Testis (tissue), 3 donors: ENCODE data around the gene RBFOX1. TPM values are rescaled to one million over a fixed set of nuclear protein-coding genes. Genes with fewer than 3 reads are reported as not detected.
"Not testable (repeated sequence)": the region's sequence is repeated elsewhere in the genome, so short reads cannot be mapped to it uniquely, and the experiment has no call there.

Experiments used
- DNase-seq: peaks from one replicate; pipeline ENCODE4 v3.0.0-alpha.2; 2019
- H3K27ac ChIP-seq, 2 donors: fragments of 200-600 bp; sonication (generic); one replicate each; pipeline ENCODE4 v1.5.1; 2019
- H3K27me3 ChIP-seq: fragments of 200-600 bp; sonication (generic); one replicate; pipeline ENCODE4 v1.5.1; 2019
- H3K36me3 ChIP-seq: fragments of 200-600 bp; sonication (generic); one replicate; pipeline ENCODE4 v1.5.1; 2017; ENCODE audit warnings: low read depth; ENCODE audit errors: missing control alignments
- H3K4me1 ChIP-seq: fragments of 200-600 bp; sonication (generic); one replicate; pipeline ENCODE4 v1.5.1; 2019
- H3K4me3 ChIP-seq, 2 donors: fragments of 200-600 bp; sonication (generic); one replicate each; pipeline ENCODE4 v1.5.1; 2017 to 2019
- H3K9me3 ChIP-seq: fragments of 200-600 bp; sonication (generic); one replicate; pipeline ENCODE4 v1.5.1; 2017
- POLR2A ChIP-seq: fragments of 450-650 bp; IDR thresholded peaks from one replicate; pipeline ENCODE4 v1.6.1; 2017; ENCODE audit warnings: antibody characterized with exemption, mild to moderate bottlenecking, moderate library complexity
- WGBS, 2 donors: methylation state at CpG; one replicate each; pipeline ENCODE4 v1.1.5; 2018; 5-methylcytosine and 5-hydroxymethylcytosine counted together
- intact Hi-C: fragments of 100-400 bp; cut with DNase I; formaldehyde crosslinking; loops from one replicate; pipeline ENCODE4 v1.15.1; 2023; ENCODE audit warnings: low total_unique reads
- polyA plus RNA-seq: library from polyadenylated mRNA; stranded (reverse); fragments of 350-450 nt; fragmentation: Illumina TruSeq; extraction: RNeasy Lipid Tissue Mini Kit (QIAGEN cat#74804); gene quantifications from one replicate; pipeline ENCODE4 v1.2.3, GENCODE V29; 2014; ENCODE audit warnings: low read depth, low replicate concordance; ENCODE audit not compliant: insufficient read depth
- total RNA-seq, 2 donors: library from RNA; depleted of rRNA; stranded (reverse); fragments of >200 nt; gene quantifications; one replicate each; pipeline ENCODE4 v1.2.3, GENCODE V29; 2016
- TF ChIP-seq, protein P1 (sequence below), 3 experiments: fragments of 450-650 bp in 2 of 3; fragments of 200-600 bp in 1 of 3; sonication (generic) in 1 of 3; IDR thresholded peaks; one replicate each; pipeline ENCODE4 v1.5.1; 2016 to 2019; ENCODE audit warnings: antibody characterized with exemption in 3 of 3, mild to moderate bottlenecking in 2 of 3, moderate library complexity in 1 of 3

The RBFOX1 gene
- total and polyA plus RNA-seq, 3 donors from 2014 or later, result 0.68 to 2.8 (median 1.1) TPM

DNA sequence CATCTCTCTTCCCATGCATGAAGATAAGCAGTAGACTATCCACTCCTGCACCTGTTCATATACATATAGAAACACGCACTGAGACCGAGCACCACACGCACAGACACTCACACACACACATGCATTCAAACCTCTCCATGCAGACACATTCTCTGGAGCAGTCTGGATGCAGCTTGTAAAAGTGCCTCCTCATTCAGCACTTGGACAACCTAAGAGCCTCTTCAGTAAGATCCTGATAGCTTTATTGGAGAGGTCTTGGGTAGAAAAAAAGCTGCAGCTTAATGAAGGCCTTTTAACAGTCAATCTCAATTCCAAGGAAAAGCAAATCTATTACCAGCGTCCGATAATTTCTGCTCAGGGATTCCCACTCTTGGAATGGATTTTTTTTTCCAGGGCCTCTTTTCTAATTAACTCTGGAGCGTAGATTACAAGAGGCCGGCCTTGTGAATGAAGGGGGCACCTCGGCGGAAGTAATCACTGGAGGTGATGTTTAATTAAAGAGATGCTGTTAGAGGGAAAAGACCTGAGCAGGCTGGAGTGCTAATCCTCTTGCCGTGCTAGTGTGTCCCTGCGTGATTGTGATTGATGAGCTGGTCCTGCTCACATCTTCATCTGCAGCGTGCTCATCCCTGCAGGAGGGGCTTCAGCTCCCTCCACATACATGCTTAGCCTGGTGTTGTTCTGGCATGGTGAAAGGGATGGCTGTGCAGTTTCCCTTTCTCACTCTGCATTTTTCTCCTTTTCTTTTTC is 155.1 kb downstream of the RBFOX1 start:
- H3K4me1 ChIP-seq, result no peaks in the 10 kb centered on the region
- H3K27me3 ChIP-seq, result no peaks in the 10 kb centered on the region
- no peak for TF ChIP-seq POLR2A
- TF ChIP-seq, protein P1, sequence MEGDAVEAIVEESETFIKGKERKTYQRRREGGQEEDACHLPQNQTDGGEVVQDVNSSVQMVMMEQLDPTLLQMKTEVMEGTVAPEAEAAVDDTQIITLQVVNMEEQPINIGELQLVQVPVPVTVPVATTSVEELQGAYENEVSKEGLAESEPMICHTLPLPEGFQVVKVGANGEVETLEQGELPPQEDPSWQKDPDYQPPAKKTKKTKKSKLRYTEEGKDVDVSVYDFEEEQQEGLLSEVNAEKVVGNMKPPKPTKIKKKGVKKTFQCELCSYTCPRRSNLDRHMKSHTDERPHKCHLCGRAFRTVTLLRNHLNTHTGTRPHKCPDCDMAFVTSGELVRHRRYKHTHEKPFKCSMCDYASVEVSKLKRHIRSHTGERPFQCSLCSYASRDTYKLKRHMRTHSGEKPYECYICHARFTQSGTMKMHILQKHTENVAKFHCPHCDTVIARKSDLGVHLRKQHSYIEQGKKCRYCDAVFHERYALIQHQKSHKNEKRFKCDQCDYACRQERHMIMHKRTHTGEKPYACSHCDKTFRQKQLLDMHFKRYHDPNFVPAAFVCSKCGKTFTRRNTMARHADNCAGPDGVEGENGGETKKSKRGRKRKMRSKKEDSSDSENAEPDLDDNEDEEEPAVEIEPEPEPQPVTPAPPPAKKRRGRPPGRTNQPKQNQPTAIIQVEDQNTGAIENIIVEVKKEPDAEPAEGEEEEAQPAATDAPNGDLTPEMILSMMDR (IDR thresholded peaks at IDR 0.05), result no peak
- H3K36me3 ChIP-seq, result no peaks in the 10 kb centered on the region
- H3K27ac ChIP-seq, result no peak overlapping the region
- no peak for DNase-seq
- H3K9me3 ChIP-seq, result no peaks in the 10 kb centered on the region
- no peak overlapping the region for H3K4me3 ChIP-seq
- 72% methylated on average over 12 of the region's 12 CpGs for WGBS, 2 donors
- intact Hi-C loops, result no loop called here

DNA sequence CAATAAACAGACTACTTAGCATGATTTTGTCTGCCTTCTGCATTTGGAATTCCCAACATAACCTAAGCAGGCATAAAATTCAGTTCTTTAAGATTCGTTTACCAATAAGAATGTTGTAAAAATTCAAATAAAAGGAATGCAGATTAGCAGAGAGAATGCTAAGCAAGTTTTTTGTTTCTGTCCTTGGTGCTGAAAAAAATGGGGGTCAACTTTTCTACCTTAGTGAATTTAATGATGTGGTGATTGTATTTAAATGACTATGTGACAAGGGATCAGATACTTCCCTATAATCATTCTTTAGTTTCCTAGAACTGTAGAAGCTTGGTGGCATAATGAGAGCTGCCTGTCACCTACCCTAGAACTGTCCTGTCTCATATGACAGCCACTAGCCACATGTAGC is 159.5 kb downstream of the RBFOX1 start:
- TF ChIP-seq, protein P1 (IDR thresholded peaks at IDR 0.05), result no peak
- no peak for TF ChIP-seq POLR2A
- Histone ChIP-seq H3K4me1 (no peaks in the 10 kb centered on the region), H3K36me3 (no peaks in the 10 kb centered on the region), H3K27ac (no peak overlapping the region), H3K9me3 (no peaks in the 10 kb centered on the region), H3K4me3 (no peak overlapping the region), H3K27me3 (no peaks in the 10 kb centered on the region)
- 14 to 37% methylated on average over 1 of the region's 1 CpG for WGBS, 2 donors
- intact Hi-C loops, result no loop called here
- no peak for DNase-seq

DNA sequence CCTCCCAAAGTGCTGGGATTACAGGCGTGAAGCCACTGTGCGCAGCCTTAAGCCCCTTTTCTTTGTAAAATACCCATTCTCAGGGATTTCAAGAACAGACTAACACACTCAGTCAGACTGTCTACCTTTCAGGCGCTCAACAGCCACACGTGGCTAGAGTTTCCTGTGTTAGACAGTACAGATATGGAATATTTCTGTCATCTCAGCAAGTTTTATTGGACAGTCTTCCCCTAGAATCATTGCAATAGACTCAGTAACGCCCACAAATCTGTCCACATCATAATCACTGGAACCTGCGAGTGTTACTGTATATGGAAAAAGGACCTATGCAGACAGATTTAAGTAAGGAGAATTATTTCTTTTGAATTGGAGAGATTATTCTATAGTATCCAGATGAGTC is 160.5 kb downstream of the RBFOX1 start:
- no peaks in the 10 kb centered on the region for H3K27me3 ChIP-seq
- no peak for DNase-seq
- H3K9me3 ChIP-seq, result no peaks in the 10 kb centered on the region
- H3K27ac ChIP-seq, result no peak overlapping the region
- WGBS, 2 donors, result 73 to 92% methylated on average over 6 of the region's 6 CpGs
- no peak for TF ChIP-seq POLR2A
- TF ChIP-seq, protein P1 (IDR thresholded peaks at IDR 0.05), result no peak
- intact Hi-C loops, result no loop called here
- H3K36me3 ChIP-seq, result no peaks in the 10 kb centered on the region
- no peaks in the 10 kb centered on the region for H3K4me1 ChIP-seq
- no peak overlapping the region for H3K4me3 ChIP-seq

DNA sequence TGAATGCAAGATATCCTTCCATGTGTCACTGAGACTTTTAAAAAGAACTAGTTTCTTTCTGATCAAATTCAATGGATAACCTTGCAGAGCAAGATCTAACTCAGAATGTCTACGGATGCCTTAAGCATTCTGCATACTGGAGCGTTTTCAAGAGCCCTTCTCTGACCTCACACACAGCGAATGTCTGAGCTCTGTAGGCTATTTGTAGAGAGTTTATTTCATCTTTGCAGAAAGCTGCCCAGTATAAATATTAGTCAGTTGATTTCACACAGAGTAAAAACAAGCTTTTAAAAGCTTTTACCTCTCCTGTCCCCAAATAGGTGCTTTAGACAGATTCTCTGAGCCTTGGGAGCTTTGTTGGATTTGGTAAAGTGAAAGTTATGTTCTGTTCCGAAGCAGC is 165.0 kb downstream of the RBFOX1 start:
- DNase-seq, result no peak
- no peaks in the 10 kb centered on the region for H3K27me3 ChIP-seq
- H3K27ac ChIP-seq, result no peak overlapping the region
- 84 to 87% methylated on average over 4 of the region's 4 CpGs for WGBS, 2 donors
- intact Hi-C loops, result no loop called here
- no peak for TF ChIP-seq POLR2A
- TF ChIP-seq, protein P1 (IDR thresholded peaks at IDR 0.05), result no peak
- H3K4me3 ChIP-seq, result no peak overlapping the region
- no peaks in the 10 kb centered on the region for H3K9me3 ChIP-seq
- no peaks in the 10 kb centered on the region for H3K36me3 ChIP-seq
- H3K4me1 ChIP-seq, result no peaks in the 10 kb centered on the region

DNA sequence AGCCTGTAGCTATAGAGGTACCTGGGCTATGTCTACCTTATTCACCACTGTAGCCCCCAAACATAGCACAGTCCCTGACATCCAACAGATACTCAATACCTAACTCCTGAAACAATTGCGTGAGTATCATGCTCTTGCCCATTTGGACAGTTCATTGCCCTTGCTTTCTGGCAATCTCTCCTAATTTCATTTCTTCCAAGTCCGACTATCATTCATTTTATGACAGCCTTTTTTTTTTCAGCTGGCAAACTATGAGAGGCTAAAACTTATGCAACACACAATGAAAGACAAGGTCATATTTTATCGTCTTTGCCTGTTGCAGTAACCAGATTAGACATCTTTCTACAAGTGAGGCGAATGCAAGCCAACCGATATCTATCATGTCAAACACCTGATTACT is 169.2 kb downstream of the RBFOX1 start:
- H3K27ac ChIP-seq, result no peak overlapping the region
- no peak for TF ChIP-seq POLR2A
- TF ChIP-seq, protein P1 (IDR thresholded peaks at IDR 0.05), result no peak
- no peaks in the 10 kb centered on the region for H3K36me3 ChIP-seq
- no peaks in the 10 kb centered on the region for H3K4me1 ChIP-seq
- 76 to 82% methylated on average over 5 of the region's 5 CpGs for WGBS, 2 donors
- H3K4me3 ChIP-seq, result no peak overlapping the region
- no peaks in the 10 kb centered on the region for H3K9me3 ChIP-seq
- H3K27me3 ChIP-seq, result no peaks in the 10 kb centered on the region
- DNase-seq, result no peak
- intact Hi-C loops, result no loop called here

DNA sequence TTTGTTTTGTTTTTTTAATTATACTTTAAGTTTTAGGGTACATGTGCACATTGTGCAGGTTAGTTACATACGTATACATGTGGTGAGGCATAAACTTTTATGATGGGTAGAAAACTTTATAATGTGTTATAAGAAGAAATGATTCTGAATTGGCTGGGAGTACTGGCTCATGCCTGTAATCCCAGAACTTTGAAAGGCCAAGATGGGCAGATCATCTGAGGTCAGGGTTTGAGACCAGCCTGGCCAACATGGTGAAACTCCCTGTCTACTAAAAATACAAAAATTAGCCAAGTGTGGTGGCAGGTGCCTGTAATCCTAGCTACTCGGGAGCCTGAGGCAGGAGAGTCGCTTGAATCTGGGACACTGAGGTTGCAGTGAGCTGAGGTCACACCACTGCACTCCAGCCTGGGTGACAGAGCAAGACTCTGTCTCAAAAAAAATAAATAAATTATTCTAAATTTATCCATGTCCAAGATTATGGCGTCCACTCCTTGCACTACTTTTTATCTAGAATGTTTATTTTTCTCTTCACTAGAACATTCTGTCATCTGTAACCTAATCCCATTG is 170.0 kb downstream of the RBFOX1 start:
- H3K9me3 ChIP-seq, H3K27me3 ChIP-seq, H3K4me3 ChIP-seq, H3K36me3 ChIP-seq, DNase-seq, intact Hi-C loops, H3K4me1 ChIP-seq, H3K27ac ChIP-seq: not testable (repeated sequence)
- 69 to 75% methylated on average over 4 of the region's 4 CpGs for WGBS, 2 donors
